ENCODE data around the gene PCDH15.

The PCDH15 gene

DNA sequence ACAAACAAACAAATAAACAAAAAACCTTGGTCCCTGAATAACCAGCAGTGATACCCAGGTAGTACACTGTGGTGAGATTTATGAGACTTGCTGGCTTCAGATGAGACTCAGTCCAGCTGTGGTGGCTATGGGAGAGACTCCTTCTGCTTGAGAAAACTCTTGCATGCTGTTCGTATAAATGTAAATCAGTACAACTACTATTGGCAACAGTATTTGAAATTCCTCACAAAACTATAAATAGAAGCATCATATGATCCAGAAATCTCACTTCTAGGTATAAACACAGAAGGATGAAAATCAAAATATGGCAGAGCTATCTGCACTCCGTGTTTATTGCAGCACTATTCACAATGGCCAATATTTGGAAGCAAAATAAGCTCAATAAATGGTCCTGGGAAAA lies 692.1 kb downstream of the PCDH15 start:
- DNase-seq, result no peak

DNA sequence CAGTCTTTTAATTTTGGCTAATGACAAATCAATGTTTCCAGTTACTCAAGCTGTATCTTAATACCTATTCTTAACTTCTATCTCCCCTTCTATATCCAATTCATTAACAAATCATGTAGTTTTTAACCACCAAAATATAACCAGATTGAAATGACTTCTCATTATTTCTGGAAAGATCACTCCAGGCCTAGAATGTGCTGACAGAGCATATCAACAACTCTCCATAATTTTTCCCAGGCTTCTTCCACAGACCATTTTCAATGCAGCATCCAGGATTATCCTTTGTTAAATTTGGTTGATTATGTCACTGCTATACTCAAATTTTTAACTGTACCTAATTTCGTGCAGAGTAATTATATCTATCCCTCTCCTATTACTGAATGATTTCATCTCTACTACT lies 704.1 kb downstream of the PCDH15 start:
- DNase-seq, result no peak

DNA sequence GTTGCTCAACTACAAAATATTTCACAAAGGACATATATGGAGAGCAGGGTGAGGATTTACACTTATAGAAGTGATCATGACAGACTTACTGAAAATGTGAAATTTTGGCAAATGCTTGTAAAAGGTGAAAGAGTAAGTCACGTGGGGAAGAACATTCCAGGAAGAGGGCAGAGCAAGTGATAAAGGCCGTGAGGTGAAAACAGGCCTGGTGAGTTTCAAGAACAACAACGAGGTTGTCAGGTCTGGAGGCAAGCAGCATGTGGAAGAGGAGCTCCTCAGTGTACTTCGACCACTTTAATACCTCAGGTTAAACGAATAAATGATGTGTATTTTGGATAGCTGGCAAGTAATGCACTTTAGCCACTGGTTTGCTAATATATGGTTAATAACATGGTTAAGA lies 706.7 kb downstream of the PCDH15 start:
- DNase-seq, result no peak

DNA sequence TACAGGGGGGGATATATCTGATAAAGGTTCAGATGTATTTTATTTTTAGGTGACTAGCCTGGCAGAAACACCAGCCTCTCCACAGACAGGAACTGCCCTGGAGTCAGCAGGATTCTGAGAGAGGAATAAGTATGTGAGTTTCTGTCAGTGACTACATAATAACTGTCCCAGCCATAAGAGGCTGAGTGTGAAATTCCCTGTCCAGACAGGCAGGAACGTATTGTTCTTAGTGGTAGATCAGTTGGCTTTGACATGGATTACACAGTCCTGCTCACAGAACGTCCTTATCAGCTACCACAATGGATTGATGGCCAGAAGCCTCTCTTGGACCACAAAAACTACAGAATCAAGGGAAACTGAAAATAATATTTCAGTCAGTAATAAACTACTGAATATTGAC lies 709.8 kb downstream of the PCDH15 start:
- DNase-seq, result no peak

DNA sequence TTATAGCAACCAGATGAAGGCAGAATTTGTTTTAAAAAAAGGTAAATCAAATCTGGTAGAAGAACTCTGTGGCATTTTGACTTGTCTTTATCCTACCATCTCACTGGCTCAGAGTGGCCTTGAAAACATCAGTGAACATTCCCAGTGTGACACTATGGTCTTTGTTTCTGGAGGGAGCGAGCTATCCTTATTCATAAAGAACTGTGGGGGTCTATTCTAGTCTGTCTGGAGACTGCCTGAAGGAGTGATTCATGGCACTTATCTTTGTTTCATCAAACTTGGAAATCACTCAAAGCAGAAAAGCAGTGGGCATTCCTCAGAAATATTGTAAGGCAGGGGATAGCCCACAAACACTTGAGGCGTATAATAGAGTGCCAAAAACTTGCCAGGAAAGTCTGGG lies 719.1 kb downstream of the PCDH15 start:
- DNase-seq, result no peak

DNA sequence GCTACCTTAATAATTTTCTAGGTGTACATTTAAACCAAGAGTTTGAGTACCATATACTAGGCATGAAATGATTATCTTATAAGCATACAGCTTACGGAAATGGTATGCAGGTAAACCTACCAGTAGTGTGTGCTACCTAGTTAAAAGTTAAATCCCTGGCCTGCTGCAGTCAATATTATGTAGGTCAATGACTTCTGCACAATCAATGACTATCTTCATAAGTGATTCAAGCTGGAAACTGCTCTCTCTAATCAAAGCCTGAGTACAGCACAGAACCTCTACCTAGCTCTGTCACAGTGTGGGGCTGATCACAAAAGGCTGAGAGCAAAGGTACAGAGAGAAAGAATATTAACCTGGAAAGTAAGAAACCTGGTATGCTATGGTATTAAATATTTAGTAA lies 733.7 kb downstream of the PCDH15 start:
- DNase-seq, result no peak

DNA sequence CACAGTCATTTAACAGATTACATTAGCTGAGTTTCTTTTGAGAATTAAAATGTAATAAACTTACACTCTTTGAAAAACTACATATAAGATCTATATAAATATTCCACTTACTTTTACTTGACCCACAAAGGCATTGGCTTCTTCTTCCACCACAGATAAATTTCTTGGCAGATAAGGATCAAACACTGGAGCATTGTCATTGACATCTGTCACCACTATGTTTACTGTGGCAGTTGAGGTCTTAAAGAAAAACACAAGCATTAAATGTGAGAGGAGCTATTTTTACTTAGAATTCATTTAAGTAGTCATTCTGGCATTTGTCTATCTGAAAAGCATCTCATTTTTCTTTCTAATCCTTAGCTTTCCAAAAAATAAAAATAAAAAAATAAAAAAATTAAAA lies 734.4 kb downstream of the PCDH15 start:
- no peak for DNase-seq

DNA sequence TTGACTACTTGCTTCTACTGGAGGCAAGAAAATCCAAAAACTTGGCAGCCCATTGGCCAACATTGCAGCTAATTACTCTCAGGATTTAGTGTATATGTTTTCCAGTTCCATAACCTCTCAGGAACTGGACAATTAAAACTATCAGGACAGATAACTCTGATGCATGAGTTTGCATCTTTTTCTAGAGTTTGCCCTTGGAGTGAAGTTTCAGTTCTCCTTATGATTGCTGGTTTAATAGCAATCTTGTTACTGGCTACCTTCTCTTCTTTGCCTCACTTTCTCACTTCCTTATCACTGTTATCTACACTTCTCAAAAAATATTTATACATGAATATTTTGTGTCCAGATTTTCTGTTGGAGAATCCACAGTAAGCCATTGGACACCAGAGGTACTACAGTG lies 735.9 kb downstream of the PCDH15 start:
- no peak for DNase-seq

DNA sequence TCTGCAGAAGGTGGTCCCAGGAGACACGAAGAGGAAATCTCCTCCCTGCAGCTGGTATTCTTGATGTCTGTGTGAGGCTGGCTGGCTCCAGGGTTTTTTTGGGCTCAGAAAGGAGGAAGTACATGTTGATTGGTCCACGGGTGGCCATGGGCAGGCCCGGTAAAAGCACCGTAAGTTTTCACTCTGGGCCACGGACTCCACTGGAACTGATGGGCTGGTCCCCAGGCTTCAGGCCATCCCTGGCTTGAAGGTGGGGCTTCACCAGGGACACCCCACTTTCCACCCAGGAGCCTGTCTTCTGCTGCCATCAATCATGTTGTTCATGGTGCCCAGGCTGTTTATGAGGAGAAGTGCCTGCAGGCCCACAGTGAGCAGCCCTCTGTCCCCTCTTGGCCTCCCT lies 736.8 kb downstream of the PCDH15 start:
- DNase-seq, result no peak

DNA sequence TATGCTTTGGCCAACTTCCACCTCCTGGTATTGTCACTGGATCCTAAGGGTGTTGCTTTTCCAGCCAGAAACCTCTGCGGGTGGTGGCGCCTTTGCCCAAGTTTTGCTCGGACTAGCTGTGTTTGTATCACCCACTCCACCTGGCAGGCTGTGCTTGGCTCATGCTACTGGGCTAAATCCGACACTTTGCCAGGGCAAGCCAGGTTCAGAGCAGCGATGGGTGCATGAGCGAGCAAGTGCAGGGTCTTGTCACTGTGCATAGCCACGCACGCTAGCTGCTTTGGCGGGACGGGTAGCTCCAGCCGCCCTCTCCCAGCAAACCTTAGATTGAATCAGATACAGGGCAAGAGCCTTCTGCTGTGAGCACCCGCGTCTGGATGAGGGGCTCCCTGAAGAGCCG lies 737.5 kb downstream of the PCDH15 start:
- DNase-seq, result no peak

DNA sequence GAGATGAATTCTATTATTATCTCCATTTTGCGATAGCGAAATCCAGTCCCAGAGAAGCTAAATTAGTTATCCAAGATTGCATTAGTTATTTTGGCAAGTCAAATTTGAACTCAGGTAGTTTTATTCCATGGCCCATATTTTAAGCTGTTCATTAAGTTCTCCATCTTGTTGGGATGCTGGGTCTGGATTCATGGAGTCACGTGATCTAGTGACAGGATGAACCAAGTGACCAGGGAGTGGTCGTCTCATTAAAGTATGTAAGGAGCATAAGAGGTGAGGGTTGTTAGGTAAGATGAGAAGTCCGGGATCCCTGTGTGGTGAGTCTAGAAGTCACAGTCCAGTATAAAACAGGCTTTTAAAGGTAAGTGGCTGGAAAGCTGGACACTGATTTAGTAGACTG lies 740.5 kb downstream of the PCDH15 start:
- DNase-seq, result no peak

DNA sequence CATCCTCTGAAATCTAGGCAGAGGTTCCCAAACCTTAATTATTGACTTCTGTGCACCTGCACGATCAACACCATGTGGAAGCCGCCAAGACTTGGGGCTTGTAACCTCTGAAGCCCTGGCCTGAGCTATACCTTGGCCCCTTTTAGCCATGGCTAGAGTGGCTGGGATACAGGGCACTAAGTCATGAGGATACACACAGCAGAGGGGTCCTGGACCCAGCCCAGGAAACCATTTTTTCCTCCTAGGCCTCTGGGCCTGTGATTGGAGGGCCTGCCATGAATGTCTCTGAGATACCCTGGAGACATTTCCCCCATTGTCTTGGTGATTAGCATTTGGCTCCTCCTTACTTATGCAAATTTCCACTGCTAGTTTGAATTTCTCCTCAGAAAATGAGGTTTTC lies 743.7 kb downstream of the PCDH15 start:
- DNase-seq, result no peak

DNA sequence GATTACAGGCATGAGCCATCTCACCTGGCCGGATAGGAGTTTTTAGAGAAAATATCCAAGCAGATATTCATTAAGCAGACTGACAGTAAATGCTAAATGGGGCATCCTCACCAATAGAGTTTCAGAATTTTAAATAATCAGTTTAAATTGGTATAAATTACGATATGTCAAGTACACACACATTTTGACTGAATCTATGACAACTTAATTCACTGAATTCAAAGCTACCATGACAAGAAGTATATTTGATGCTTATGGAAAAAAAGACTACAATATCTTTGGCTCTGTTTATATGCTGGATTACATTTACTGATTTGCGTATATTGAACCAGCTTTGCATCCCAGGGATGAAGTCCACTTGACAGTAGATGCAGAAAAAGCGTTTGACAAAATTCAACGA lies 774.7 kb downstream of the PCDH15 start:
- no peak for DNase-seq

DNA sequence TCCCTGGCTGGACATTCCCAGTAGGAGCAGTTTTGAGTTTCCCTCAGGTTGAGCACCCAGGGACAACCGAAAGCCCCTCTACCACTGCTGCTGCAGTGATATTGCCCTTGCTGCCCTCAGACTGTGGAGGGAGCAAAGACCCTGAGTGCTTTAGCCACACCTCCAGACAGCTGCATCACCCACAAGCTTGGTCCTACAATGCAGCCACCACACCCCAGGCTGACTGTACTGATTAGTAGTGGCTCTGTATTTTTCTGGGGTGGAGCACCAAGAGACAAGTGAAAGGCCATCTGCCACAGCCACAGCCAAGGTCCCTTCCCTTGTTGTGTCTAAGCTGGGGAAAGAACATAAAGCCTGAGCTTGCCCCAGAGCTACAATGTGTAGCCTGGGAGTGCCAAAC lies 789.9 kb downstream of the PCDH15 start:
- no peak for DNase-seq

DNA sequence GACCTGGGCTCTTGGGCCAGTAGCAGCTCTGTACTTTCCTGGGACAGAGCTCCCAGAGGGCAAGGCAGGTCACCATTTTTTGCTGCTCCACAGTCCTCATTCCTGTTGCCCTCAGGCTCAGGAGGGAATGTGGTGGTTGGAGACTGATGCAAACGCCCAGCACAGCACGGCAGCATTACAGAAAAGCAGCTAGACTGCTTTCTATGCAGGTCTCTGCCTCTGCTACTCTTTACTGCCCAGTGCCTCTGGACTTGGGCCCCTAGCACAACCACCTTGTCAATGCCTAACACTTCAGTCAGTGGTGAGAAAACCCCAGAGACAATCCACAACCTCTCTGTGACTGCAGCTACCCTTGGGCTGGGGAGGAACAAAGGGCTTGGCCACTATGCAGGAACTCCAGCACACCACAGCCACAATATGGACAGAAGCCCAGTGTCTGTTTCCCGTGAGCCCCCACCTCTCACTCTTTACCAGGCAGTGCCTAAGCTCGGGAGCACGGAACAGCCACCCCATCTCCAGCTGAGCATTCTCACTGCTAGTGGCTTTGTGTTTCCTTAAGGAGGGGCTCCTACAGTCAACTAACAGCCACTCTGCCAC lies 790.6 kb downstream of the PCDH15 start:
- DNase-seq, result no peak

DNA sequence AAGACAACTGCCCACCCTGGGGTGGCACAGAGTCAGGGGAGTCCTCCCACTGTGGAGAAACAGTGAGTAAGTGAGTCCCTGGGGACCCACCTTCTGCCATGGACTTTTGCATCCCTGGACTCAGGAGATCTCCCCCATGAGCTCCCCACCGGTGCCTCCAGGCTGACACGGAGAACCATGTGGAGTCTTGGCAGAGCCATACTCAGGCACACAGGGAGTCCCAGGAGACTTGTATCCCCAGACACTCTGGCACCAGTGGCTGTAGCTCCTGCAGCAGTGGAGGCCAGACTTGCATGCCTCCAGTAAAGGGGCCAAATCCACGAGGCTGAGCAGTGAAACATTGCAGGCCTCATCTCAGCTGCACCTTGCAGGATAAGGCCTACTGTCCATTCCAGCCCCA lies 791.4 kb downstream of the PCDH15 start:
- DNase-seq, result no peak

DNA sequence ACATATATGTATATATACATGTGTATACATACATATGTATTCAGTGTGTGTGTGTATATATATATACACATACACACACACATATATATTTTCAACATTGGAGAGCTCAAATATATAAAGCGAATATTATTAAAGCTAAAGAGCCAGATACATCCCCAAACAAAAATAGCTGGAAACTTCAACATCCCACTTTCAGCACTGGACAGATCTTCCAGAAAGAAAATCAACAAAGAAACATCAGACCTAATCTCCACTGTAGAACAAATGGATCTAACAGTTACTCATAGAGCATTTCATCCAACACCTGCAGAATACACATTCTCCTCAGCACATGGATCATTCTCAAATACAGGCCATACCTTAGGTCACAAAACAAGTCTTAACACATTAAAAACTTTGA lies 799.0 kb downstream of the PCDH15 start:
- DNase-seq, result no peak

DNA sequence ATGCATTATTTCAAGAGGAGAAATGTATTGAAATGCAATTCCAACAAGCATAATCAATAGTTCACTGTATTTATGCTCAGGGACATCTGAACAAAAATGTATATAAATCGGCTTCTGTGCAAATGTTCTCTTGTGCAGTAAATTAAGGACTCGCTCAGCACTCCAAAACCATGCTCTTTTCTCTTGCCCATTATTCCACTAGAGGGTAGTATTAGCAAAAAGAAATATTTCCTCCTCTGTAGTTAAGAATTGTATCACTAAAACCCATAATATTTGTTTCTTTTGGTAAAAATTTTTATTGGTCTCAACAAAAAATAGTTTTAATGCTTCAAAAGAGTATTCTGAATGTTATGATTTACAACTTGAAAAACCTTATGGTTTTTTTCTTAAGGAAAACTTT lies 803.1 kb downstream of the PCDH15 start:
- DNase-seq, result no peak

DNA sequence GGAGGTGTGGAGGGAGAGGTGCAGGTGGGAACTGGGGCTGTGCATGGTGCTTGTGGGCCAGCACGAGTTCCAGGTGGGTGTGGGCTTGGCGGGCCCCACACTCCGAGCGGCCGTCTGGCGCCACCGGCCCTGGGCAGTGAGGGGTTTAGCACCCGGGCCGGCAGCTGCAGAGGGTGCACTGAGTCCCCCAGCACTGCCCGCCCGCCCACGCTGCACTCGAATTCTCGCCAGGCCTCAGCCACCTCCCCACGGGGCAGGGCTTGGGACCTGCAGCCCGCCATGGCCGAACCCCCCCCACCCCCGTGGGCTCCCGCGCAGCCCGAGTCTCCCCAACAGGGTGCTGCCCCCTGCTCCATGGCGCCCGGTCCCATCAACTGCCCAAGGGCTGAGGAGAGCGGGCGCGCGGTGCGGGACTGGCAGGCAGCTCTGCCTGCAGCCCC lies 810.2 kb downstream of the PCDH15 start:
- no peak for DNase-seq

DNA sequence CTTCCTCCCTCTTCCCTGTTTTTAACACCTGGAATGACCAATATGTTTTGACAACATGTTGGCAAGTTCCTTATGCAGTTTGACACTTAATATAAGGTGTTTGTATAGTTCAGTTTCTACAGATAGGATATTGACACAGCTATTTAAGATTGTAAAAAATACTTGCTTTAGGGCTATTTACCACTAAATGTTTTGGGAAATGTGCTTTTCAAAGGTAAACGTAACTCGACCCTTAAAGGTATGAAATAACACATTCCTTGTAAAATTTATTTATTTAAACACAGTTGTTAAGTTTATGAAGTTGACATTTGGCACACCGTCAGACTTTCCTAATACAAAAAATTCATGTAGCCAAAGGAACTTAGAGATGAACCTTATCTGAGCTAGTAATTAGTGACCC lies 817.6 kb downstream of the PCDH15 start:
- DNase-seq, result no peak

DNA sequence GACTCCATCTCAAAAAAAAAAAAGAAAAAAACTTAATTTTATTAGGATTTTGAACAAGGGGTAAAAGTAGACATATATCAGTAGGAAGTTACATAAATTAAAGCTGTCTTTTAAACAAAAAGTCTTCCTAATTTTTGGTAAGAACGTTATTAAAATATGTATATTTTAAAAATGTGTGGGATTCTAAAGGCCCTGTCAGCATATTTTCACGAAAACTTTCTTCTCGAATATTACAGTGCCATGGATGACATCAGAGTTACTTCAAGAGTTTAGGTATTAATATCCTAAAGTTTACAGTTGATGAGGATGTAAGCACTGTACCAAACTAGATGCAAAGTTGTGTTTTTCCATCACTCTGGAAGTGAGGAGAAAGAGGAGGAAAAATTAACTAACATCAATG lies 820.8 kb downstream of the PCDH15 start:
- DNase-seq, result no peak

DNA sequence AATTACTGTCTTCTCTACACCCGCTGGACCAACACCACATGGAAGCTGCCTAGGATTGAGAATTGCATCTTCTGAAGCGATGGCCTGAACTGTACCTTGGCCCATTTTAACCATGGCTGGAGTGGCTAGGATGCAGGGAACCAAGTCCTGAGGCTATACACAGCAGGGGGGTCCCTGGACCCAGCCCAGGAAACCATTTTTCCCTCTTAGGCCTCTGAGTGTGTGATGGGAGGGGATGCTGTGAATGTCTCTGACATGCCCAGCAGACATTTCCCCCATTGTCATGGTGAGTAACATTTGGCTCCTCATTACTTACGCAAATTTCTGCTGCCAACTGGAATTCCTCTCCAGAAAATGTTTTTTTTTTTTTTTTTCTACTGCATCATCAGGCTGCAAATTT lies 822.7 kb downstream of the PCDH15 start:
- DNase-seq, result no peak

DNA sequence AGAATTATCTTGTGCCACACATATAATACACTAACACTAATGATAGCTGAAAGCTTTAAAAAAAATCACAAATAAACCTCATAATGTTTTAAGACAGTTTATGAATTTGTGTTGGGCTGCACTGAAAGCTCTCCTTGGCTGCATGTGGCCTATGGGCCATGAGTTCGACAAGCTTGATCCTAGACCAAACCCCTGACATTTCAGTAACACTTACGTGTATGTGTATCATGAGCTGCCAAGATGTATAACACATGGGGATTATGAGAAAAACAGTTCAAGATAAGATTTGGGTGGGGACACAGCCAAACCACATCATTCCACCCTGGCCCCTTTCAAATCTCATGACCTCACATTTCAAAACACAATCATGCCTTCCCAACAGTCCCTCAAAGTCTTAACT lies 823.8 kb downstream of the PCDH15 start:
- DNase-seq, result no peak

DNA sequence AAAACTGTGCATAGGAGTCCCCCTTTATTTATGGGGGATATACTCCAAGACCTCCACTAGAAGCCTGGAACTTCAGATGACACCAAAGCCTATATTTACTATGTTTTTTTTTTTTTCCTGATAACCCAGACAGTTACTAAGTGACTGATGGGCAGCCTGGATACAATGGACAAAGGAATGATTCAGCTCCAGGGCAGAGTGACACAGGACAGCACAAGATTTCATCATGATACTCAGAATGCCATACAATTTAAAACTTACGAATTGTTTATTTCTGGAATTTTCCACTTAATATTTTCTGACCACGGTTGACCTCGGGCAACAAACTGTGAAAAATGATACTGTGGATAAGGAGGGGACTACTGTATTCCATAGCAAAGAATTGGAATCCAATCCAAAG lies 843.6 kb downstream of the PCDH15 start:
- DNase-seq, result no peak

DNA sequence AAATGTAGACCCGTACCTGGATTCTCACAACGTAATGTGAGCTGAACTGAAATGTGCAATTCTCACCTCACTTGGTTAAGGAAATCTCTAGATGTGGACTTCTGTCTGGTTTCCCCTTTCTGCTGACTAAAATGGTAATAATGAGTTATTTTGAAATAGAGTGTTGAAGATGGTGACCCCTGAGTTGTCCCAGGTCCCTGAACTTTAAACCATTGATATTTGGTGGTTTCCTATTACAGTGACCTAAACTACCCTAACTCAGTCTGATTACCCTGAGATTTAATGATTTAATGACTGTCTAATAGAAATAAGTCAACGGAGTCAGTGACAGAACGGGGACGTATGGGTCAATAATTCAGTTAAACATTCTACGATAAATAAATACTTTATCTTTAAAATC lies 845.9 kb downstream of the PCDH15 start:
- no peak for DNase-seq

Measured in DMS79 treated with DMSO at 0.1 percent for 48 hours (cell line).